Gastroesophageal sphincter (tissue), 4 donors: ENCODE measurements around the gene PPP2R3B. TPM values are rescaled to one million over a fixed set of nuclear protein-coding genes. Genes with fewer than 3 reads are reported as not detected.

Source experiments
- ATAC-seq: fragments of 150-250 bp; one replicate; pipeline ENCODE4 v1.9.1; 2016; ENCODE audit warnings: mild to moderate bottlenecking, moderate library complexity
- H3K27ac ChIP-seq, 4 donors: fragments of 200-600 bp; sonication (generic) in 3 of 4; 1 replicate in 3 of 4; 2 replicates in 1 of 4; pipeline ENCODE4 v1.5.1; 2016 to 2019
- H3K27me3 ChIP-seq: fragments of 200-600 bp; sonication (generic); one replicate; pipeline ENCODE4 v1.5.1; 2019
- H3K36me3 ChIP-seq, 2 donors: fragments of 200-600 bp; sonication (generic); one replicate each; pipeline ENCODE4 v1.5.1; 2019; ENCODE audit warnings: control low read depth in 1 of 2
- H3K4me1 ChIP-seq, 3 donors: fragments of 200-600 bp; sonication (generic); 1 replicate in 2 of 3; 2 replicates in 1 of 3; pipeline ENCODE4 v1.5.1; 2016 to 2019; ENCODE audit warnings: control low read depth in 2 of 3
- H3K4me3 ChIP-seq, 2 donors: fragments of 200-600 bp; sonication (generic); one replicate each; pipeline ENCODE4 v1.5.1; 2019; ENCODE audit warnings: mild to moderate bottlenecking in 1 of 2, moderate library complexity in 1 of 2
- H3K9me3 ChIP-seq, 3 donors: fragments of 200-600 bp; sonication (generic); one replicate each; pipeline ENCODE4 v1.5.1; 2017 to 2019; ENCODE audit warnings: control low read depth in 2 of 3
- CTCF ChIP-seq, 4 experiments: fragments of 200-600 bp in 2 of 4; fragments of 450-650 bp in 2 of 4; sonication (generic) in 1 of 4; IDR thresholded peaks; one replicate each; pipeline ENCODE4 v1.5.1; 2017 to 2019; ENCODE audit warnings: antibody characterized with exemption in 4 of 4, mild to moderate bottlenecking in 2 of 4, moderate library complexity in 2 of 4
- EP300 ChIP-seq: sonication (generic); formaldehyde crosslinking; IDR thresholded peaks from one replicate; pipeline ENCODE4 v1.6.1; 2017; ENCODE audit warnings: antibody characterized with exemption, mild to moderate bottlenecking
- POLR2A ChIP-seq, 2 donors: fragments of 450-650 bp; IDR thresholded peaks; one replicate each; pipeline ENCODE4 v1.6.1; 2017; ENCODE audit warnings: antibody characterized with exemption in 2 of 2, mild to moderate bottlenecking in 2 of 2, moderate library complexity in 1 of 2
- POLR2AphosphoS5 ChIP-seq: sonication (generic); formaldehyde crosslinking; IDR thresholded peaks from one replicate; pipeline ENCODE4 v1.6.1; 2017; ENCODE audit warnings: antibody characterized with exemption
- WGBS, 2 donors: methylation state at CpG; one replicate each; pipeline ENCODE4 v1.1.5; 2018; ENCODE audit warnings: low coverage in 1 of 2; 5-methylcytosine and 5-hydroxymethylcytosine counted together
- total RNA-seq, 4 donors: library from RNA; depleted of rRNA; stranded (reverse); fragments of >200 nt; gene quantifications; one replicate each; pipeline ENCODE4 v1.1.0, GENCODE V29; 2016

The PPP2R3B gene
- total RNA-seq, 4 donors from 2014 or later = 3.8 to 6.5 (median 5.1) TPM

- no peak for TF ChIP-seq EP300
- no peak for TF ChIP-seq POLR2A (IDR thresholded peaks at IDR 0.05)
- TF ChIP-seq CTCF (IDR thresholded peaks at IDR 0.05) = no peak
- TF ChIP-seq POLR2AphosphoS5 = no peak
- Histone ChIP-seq H3K9me3 (peaks cover 0 to 14% (median 0%) of the 10 kb centered on the region in 3 donors), H3K4me3 (no peak overlapping the region), H3K27ac (no peak overlapping the region), H3K27me3 (no peaks in the 10 kb centered on the region), H3K36me3 (peaks cover 0 to 77% of the 10 kb centered on the region in 2 donors), H3K4me1 (no peaks in the 10 kb centered on the region)
- no peak for ATAC-seq
- 85 to 86% methylated on average over 7 to 8 of the region's 8 CpGs for WGBS, 2 donors
Measured at GRCh38 chrX:300334-300733, 86.4 kb downstream of the PPP2R3B start.

GRCh38 chrX:298993-299392, 87.7 kb downstream of the PPP2R3B start:
- Histone ChIP-seq H3K27ac (no peak overlapping the region), H3K4me1 (no peaks in the 10 kb centered on the region), H3K27me3 (no peaks in the 10 kb centered on the region), H3K36me3 (peaks cover 0 to 76% of the 10 kb centered on the region in 2 donors), H3K9me3 (peaks cover 0 to 7% (median 0%) of the 10 kb centered on the region in 3 donors), H3K4me3 (no peak overlapping the region)
- WGBS, 2 donors = 96% methylated on average over 9 of the region's 36 CpGs; no CpG with 5 or more reads in 1 of the 2 donors
- ATAC-seq = no peak
- no peak for TF ChIP-seq CTCF (IDR thresholded peaks at IDR 0.05)
- TF ChIP-seq EP300 = no peak
- no peak for TF ChIP-seq POLR2AphosphoS5
- TF ChIP-seq POLR2A (IDR thresholded peaks at IDR 0.05) = no peak

- TF ChIP-seq CTCF (IDR thresholded peaks at IDR 0.05) = no peak
- no peak for TF ChIP-seq POLR2AphosphoS5
- TF ChIP-seq EP300 = no peak
- no peak for TF ChIP-seq POLR2A (IDR thresholded peaks at IDR 0.05)
- WGBS, 2 donors = 97 to 100% methylated on average over 1 to 18 of the region's 21 CpGs
- no peak for ATAC-seq
- H3K36me3 ChIP-seq = peaks cover 0 to 79% of the 10 kb centered on the region in 2 donors
- H3K9me3 ChIP-seq = no peaks in the 10 kb centered on the region
- H3K4me1 ChIP-seq = no peaks in the 10 kb centered on the region
- no peak overlapping the region for H3K27ac ChIP-seq
- H3K4me3 ChIP-seq = no peak overlapping the region
- no peaks in the 10 kb centered on the region for H3K27me3 ChIP-seq
Measured at GRCh38 chrX:295136-295535, 91.6 kb downstream of the PPP2R3B start.

GRCh38 chrX:292900-293897, 93.5 kb downstream of the PPP2R3B start:
- Histone ChIP-seq H3K4me3 (no peak overlapping the region), H3K27ac (no peak overlapping the region), H3K9me3 (no peaks in the 10 kb centered on the region), H3K36me3 (peaks cover 0 to 82% of the 10 kb centered on the region in 2 donors), H3K27me3 (no peaks in the 10 kb centered on the region), H3K4me1 (no peaks in the 10 kb centered on the region)
- TF ChIP-seq POLR2AphosphoS5 = no peak
- no peak for TF ChIP-seq POLR2A (IDR thresholded peaks at IDR 0.05)
- TF ChIP-seq EP300 = no peak
- no peak for TF ChIP-seq CTCF (IDR thresholded peaks at IDR 0.05)
- no peak for ATAC-seq
- 93 to 98% methylated on average over 9 to 19 of the region's 47 CpGs for WGBS, 2 donors
